Tibial artery (tissue), 4 donors: ENCODE data around the gene PRPF19.

ENCODE experiments used
- DNase-seq, 2 donors: peaks; one replicate each; pipeline ENCODE4 v3.0.0-alpha.2; 2019
- H3K27ac ChIP-seq, 2 donors: fragments of 200-600 bp; sonication (generic) in 1 of 2; 1 replicate in 1 of 2; 2 replicates in 1 of 2; pipeline ENCODE4 v1.5.1; 2018 to 2019; ENCODE audit warnings: mild to moderate bottlenecking in 1 of 2
- H3K27me3 ChIP-seq, 2 donors: fragments of 200-600 bp; sonication (generic) in 1 of 2; one replicate each; pipeline versions ENCODE4 v1.5.1 to v1.6.0; 2016 to 2019
- H3K36me3 ChIP-seq, 3 donors: fragments of 200-600 bp; sonication (generic) in 2 of 3; one replicate each; pipeline ENCODE4 v1.5.1; 2016 to 2019; ENCODE audit warnings: mild to moderate bottlenecking in 2 of 3
- H3K4me1 ChIP-seq, 4 donors: fragments of 200-600 bp; sonication (generic) in 2 of 4; 1 replicate in 3 of 4; 2 replicates in 1 of 4; pipeline ENCODE4 v1.5.1; 2016 to 2019
- H3K4me3 ChIP-seq, 2 donors: fragments of 200-600 bp; sonication (generic) in 1 of 2; 1 replicate in 1 of 2; 2 replicates in 1 of 2; pipeline ENCODE4 v1.5.1; 2018 to 2019; ENCODE audit warnings: mild to moderate bottlenecking in 2 of 2
- H3K9me3 ChIP-seq, 3 donors: fragments of 200-600 bp; sonication (generic) in 1 of 3; one replicate each; pipeline ENCODE4 v1.5.1; 2016 to 2019
- CTCF ChIP-seq, 2 experiments: fragments of 200-600 bp in 1 of 2; fragments of 450-650 bp in 1 of 2; IDR thresholded peaks; one replicate each; pipeline ENCODE4 v1.5.1; 2017 to 2019; ENCODE audit warnings: antibody characterized with exemption in 2 of 2, mild to moderate bottlenecking in 1 of 2, moderate library complexity in 1 of 2
- intact Hi-C: fragments of 100-400 bp; cut with DNase I; formaldehyde crosslinking; loops from one replicate; pipeline ENCODE4 v1.15.0; 2023; ENCODE audit warnings: low total_unique reads

PRPF19 gene

GRCh38 chr11:60848714-60849151 lies 57.7 kb downstream of the PRPF19 start:
- Histone ChIP-seq H3K4me3 (no peak overlapping the region), H3K9me3 (no peaks in the 10 kb centered on the region), H3K4me1 (peaks cover 0 to 14% (median 9%) of the 10 kb centered on the region in 4 donors), H3K27ac (no peak overlapping the region), H3K36me3 (peaks cover 14 to 79% (median 56%) of the 10 kb centered on the region in 3 donors), H3K27me3 (no peaks in the 10 kb centered on the region)
- no peak for TF ChIP-seq CTCF (IDR thresholded peaks at IDR 0.05)
- no peak for DNase-seq
- intact Hi-C loops: no loop called here

GRCh38 chr11:60847896-60848295 lies 58.5 kb downstream of the PRPF19 start:
- H3K4me3 ChIP-seq: no peak overlapping the region
- intact Hi-C loops: no loop called here
- H3K27ac ChIP-seq: no peak overlapping the region

GRCh38 chr11:60847281-60847680 lies 59.1 kb downstream of the PRPF19 start:
- H3K27ac ChIP-seq: no peak overlapping the region
- H3K9me3 ChIP-seq: no peaks in the 10 kb centered on the region
- peaks cover 14 to 66% (median 52%) of the 10 kb centered on the region in 3 donors for H3K36me3 ChIP-seq
- TF ChIP-seq CTCF (IDR thresholded peaks at IDR 0.05): no peak
- no peak for DNase-seq
- H3K27me3 ChIP-seq: no peaks in the 10 kb centered on the region
- intact Hi-C loops: no loop called here
- H3K4me1 ChIP-seq: peaks cover 0 to 27% (median 21%) of the 10 kb centered on the region in 4 donors
- no peak overlapping the region for H3K4me3 ChIP-seq

More at GRCh38 chr11:60847896-60848295, 58.5 kb downstream of the PRPF19 start:
- DNase-seq: no peak
- Histone ChIP-seq H3K36me3 (peaks cover 14 to 72% (median 56%) of the 10 kb centered on the region in 3 donors), H3K27me3 (no peaks in the 10 kb centered on the region), H3K4me1 (peaks cover 0 to 23% (median 17%) of the 10 kb centered on the region in 4 donors), H3K9me3 (no peaks in the 10 kb centered on the region)
- no peak for TF ChIP-seq CTCF (IDR thresholded peaks at IDR 0.05)

GRCh38 chr11:60845338-60845737 lies 61.0 kb downstream of the PRPF19 start:
- Histone ChIP-seq H3K27me3 (no peaks in the 10 kb centered on the region), H3K9me3 (no peaks in the 10 kb centered on the region), H3K27ac (no peak overlapping the region), H3K4me1 (peaks cover 0 to 39% (median 34%) of the 10 kb centered on the region in 4 donors), H3K4me3 (no peak overlapping the region), H3K36me3 (peaks cover 14 to 46% (median 32%) of the 10 kb centered on the region in 3 donors)
- TF ChIP-seq CTCF (IDR thresholded peaks at IDR 0.05): no peak
- intact Hi-C loops: no loop called here
- no peak for DNase-seq

GRCh38 chr11:60844870-60845221 lies 61.5 kb downstream of the PRPF19 start:
- DNase-seq: no peak
- H3K36me3 ChIP-seq: peaks cover 10 to 41% (median 27%) of the 10 kb centered on the region in 3 donors
- H3K27ac ChIP-seq: no peak overlapping the region
- no peak overlapping the region for H3K4me3 ChIP-seq
- H3K4me1 ChIP-seq: peaks cover 0 to 39% (median 34%) of the 10 kb centered on the region in 4 donors
- H3K9me3 ChIP-seq: no peaks in the 10 kb centered on the region
- TF ChIP-seq CTCF (IDR thresholded peaks at IDR 0.05): no peak
- H3K27me3 ChIP-seq: no peaks in the 10 kb centered on the region
- intact Hi-C loops: no loop called here
